Cardiac fibroblast (primary cell): ENCODE measurements around the gene PTCD2.
"Not testable (repeated sequence)": the region's sequence is repeated elsewhere in the genome, so short reads cannot be mapped to it uniquely, and the experiment has no call there.

Source experiments
- DNase-seq, 2 donors: peaks; one replicate each; pipeline versions ENCODE4 v3.0.0 to v3.0.0-alpha.2; 2010; ENCODE audit warnings: low read depth in 2 of 2
- H3K4me3 ChIP-seq, 2 donors: replicated peaks in 1 of 2; 1 replicate in 1 of 2; 2 replicates in 1 of 2; pipeline ENCODE4 v1.5.1; 2011; ENCODE audit warnings: low read depth in 2 of 2, low read length in 2 of 2, mild to moderate bottlenecking in 2 of 2, moderate library complexity in 1 of 2
- CTCF ChIP-seq: IDR thresholded peaks from one replicate; pipeline ENCODE4 v1.5.1; 2011; ENCODE audit warnings: low read depth, mild to moderate bottlenecking, low read length, inconsistent platforms

PTCD2 gene

GRCh38 chr5:72393052-72393451 is 72.9 kb downstream of the PTCD2 start:
- TF ChIP-seq CTCF, result no peak
- DNase-seq, result no peak
- H3K4me3 ChIP-seq, result no peak overlapping the region

- DNase-seq, result peak; percentile 28 to 43
- peak; percentile 55 for TF ChIP-seq CTCF
- H3K4me3 ChIP-seq, result no peak overlapping the region
These were observed 74.5 kb downstream of the PTCD2 start for GRCh38 chr5:72394688-72395087.

- no peak overlapping the region for H3K4me3 ChIP-seq
- DNase-seq, result no peak
- no peak for TF ChIP-seq CTCF
These were observed 77.7 kb downstream of the PTCD2 start for GRCh38 chr5:72397836-72398235.

GRCh38 chr5:72400950-72401349 is 80.8 kb downstream of the PTCD2 start:
- no peak for TF ChIP-seq CTCF
- no peak for DNase-seq
- H3K4me3 ChIP-seq, result no peak overlapping the region

- TF ChIP-seq CTCF, result no peak
- H3K4me3 ChIP-seq, result no peak overlapping the region
- peak in 1 of 2 donors; percentile 57 for DNase-seq
These were observed 82.3 kb downstream of the PTCD2 start for GRCh38 chr5:72402381-72402890.

GRCh38 chr5:72402959-72403628 is 82.9 kb downstream of the PTCD2 start:
- TF ChIP-seq CTCF, result peak; percentile 54
- no peak overlapping the region for H3K4me3 ChIP-seq
- peak; percentile 31 to 48 for DNase-seq

- DNase-seq, H3K4me3 ChIP-seq: not testable (repeated sequence)
These were observed 84.6 kb downstream of the PTCD2 start for GRCh38 chr5:72404771-72405170.
